ENCODE measurements around the gene GNA14. TPM values are rescaled to one million over a fixed set of nuclear protein-coding genes. Genes with fewer than 3 reads are reported as not detected.

GNA14 gene
- total RNA-seq, 3 donors from 2014 or later (not counting 1 experiment from before 2014, with no cell fraction given) = 1.8 TPM; not detected in 2

DNA sequence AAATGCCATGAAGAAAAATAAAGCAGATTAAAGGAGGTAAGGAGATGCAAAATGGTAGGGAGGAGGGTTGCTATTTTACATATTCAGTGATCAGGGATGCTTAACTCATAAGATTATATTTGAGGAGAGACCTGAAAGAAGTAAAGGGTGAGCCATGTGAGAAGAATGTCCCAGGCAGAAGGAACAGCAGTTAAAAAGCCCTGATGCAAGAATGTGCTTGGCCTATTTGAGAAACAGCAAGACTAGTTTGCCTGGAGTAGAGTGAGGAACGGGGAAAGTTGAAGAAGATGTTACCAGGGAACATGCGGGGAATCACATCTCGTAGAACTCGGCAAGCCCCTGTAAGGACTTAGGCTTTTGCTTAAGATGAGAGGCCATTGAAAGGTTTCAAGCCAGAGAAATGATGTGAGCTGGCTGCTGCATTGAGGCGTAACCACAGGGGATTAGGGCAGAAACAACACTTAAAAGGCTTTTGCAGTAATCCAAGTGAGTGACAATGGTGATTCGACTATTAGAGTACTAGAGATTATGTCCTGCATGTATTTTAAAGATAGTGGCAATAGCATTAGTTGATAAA is 272.1 kb downstream of the GNA14 start:
- Mint-ChIP-seq H3K4me1 (no peaks in the 10 kb centered on the region), H3K4me3 (no peak overlapping the region), H3K9me3 (peaks cover 0 to 2% of the 10 kb centered on the region in 2 donors), H3K27ac (no peak overlapping the region), H3K36me3 (peaks cover 4% of the 10 kb centered on the region), H3K27me3 (ENCODE audit: low read depth in 2 of 2) (no peaks in the 10 kb centered on the region)
- H3K36me3 ChIP-seq (ENCODE audit: control insufficient read depth, insufficient read depth, low read length) = peaks cover 4% of the 10 kb centered on the region
- H3K4me3 ChIP-seq (ENCODE audit: low read length) = no peak overlapping the region
- H3K27ac ChIP-seq (ENCODE audit: low read length) = no peak overlapping the region
- intact Hi-C loops (cut with micrococcal nuclease) = no loop called here
- TF ChIP-seq, protein P1, sequence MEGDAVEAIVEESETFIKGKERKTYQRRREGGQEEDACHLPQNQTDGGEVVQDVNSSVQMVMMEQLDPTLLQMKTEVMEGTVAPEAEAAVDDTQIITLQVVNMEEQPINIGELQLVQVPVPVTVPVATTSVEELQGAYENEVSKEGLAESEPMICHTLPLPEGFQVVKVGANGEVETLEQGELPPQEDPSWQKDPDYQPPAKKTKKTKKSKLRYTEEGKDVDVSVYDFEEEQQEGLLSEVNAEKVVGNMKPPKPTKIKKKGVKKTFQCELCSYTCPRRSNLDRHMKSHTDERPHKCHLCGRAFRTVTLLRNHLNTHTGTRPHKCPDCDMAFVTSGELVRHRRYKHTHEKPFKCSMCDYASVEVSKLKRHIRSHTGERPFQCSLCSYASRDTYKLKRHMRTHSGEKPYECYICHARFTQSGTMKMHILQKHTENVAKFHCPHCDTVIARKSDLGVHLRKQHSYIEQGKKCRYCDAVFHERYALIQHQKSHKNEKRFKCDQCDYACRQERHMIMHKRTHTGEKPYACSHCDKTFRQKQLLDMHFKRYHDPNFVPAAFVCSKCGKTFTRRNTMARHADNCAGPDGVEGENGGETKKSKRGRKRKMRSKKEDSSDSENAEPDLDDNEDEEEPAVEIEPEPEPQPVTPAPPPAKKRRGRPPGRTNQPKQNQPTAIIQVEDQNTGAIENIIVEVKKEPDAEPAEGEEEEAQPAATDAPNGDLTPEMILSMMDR (IDR thresholded peaks at IDR 0.05) = no peak
- H3K9me3 ChIP-seq (ENCODE audit: control insufficient read depth, insufficient read depth, low read length) = no peaks in the 10 kb centered on the region
- DNase-seq (no peak), ATAC-seq (no peak)
- 99% methylated on average over 6 of the region's 6 CpGs for WGBS (ENCODE audit: insufficient coverage)
- H3K4me1 ChIP-seq (ENCODE audit: control insufficient read depth, insufficient read depth, low read length) = no peaks in the 10 kb centered on the region
- H3K27me3 ChIP-seq (ENCODE audit: control insufficient read depth, insufficient read depth, low read length) = no peaks in the 10 kb centered on the region

DNA sequence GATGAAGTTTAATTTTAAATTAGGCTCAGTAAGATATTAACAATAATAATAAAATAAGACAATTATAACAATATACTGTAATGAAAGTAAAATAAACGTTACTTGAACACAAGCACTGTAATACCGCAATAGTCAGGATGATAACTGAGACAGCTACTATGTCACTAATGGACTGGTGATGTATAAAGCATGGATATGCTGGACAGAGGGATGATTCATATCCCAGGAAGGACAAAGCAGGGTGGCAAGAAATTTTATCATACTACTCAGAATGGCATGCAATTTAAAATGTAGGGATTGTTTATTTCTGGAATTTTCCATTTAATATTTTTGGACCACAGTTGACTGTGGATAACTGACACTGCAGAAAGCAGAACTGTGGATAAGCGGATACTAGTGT is 273.9 kb downstream of the GNA14 start:
- no peaks in the 10 kb centered on the region for H3K4me1 Mint-ChIP-seq
- peaks cover 16% of the 10 kb centered on the region for H3K36me3 Mint-ChIP-seq
- no peak for DNase-seq
- Histone ChIP-seq H3K36me3 (ENCODE audit: control insufficient read depth, insufficient read depth, low read length) (peaks cover 12% of the 10 kb centered on the region), H3K9me3 (ENCODE audit: control insufficient read depth, insufficient read depth, low read length) (no peaks in the 10 kb centered on the region), H3K27ac (ENCODE audit: low read length) (no peak overlapping the region), H3K4me1 (ENCODE audit: control insufficient read depth, insufficient read depth, low read length) (no peaks in the 10 kb centered on the region), H3K27me3 (ENCODE audit: control insufficient read depth, insufficient read depth, low read length) (no peaks in the 10 kb centered on the region), H3K4me3 (ENCODE audit: low read length) (no peak overlapping the region)
- intact Hi-C loops (cut with micrococcal nuclease) = no loop called here
- no peak overlapping the region for H3K27ac Mint-ChIP-seq
- no peak overlapping the region for H3K4me3 Mint-ChIP-seq
- H3K27me3 Mint-ChIP-seq (ENCODE audit: low read depth in 2 of 2) = no peaks in the 10 kb centered on the region
- peaks cover 0 to 2% of the 10 kb centered on the region in 2 donors for H3K9me3 Mint-ChIP-seq
- no peak for ATAC-seq
- 100% methylated on average over 2 of the region's 3 CpGs for WGBS (ENCODE audit: insufficient coverage)
- TF ChIP-seq, protein P1 (IDR thresholded peaks at IDR 0.05) = no peak
